HepG2 (cell line): ENCODE data around the gene CEP128. TPM values are rescaled to one million over a fixed set of nuclear protein-coding genes. Genes with fewer than 3 reads are reported as not detected.

Source experiments
- ATAC-seq: fragments of 200-7000 bp; cut with Tn5 transposase; 3 replicates; pipeline ENCODE4 v1.9.1; 2020; ENCODE audit warnings: mild to moderate bottlenecking, moderate library complexity
- BruUV-seq: library from RNA; stranded (reverse); fragments of 400-500 nt; replicated peaks from 2 replicates; lab custom pipeline; 2021; lab: Mats Ljungman, UMichigan
- CTCF ChIA-PET: fragments of 300-600 bp; formaldehyde crosslinking; extraction: SDS; loops from one replicate; lab custom pipeline; 2021; ENCODE audit warnings: low total read pairs, inconsistent platforms, low intra/inter-chr PET ratio; lab: Yijun Ruan, JAX
- POLR2A ChIA-PET: fragments of 350-600 bp; sonication (Branson Sonifier 250); formaldehyde crosslinking; loops from one replicate; lab custom pipeline; 2020; ENCODE audit warnings: antibody characterized with exemption, inconsistent platforms; lab: Yijun Ruan, JAX
- DNase-seq: peaks from one replicate; pipeline ENCODE4 v3.0.0-alpha.2; 2015; ENCODE audit warnings: low spot score
- FAIRE-seq: peaks from 3 replicates; lab custom pipeline; 2011; peaks lifted over from hg19 to GRCh38; lab: Jason Lieb, UNC
- H2AFZ ChIP-seq: one replicate; pipeline ENCODE4 v1.6.1; 2011; ENCODE audit warnings: low read length, inconsistent platforms
- H3K27ac ChIP-seq: fragments of 300-600 bp; 3 replicates; pipeline ENCODE4 v1.8.0; 2011; ENCODE audit warnings: mixed run types, mild to moderate bottlenecking, mixed read lengths, low read length, inconsistent platforms; ENCODE audit not compliant: insufficient read depth; ENCODE audit errors: extremely low read length
- H3K27me3 ChIP-seq, 2 experiments: fragments of 200-600 bp in 1 of 2; 2 replicates in 1 of 2; 3 replicates in 1 of 2; pipeline versions ENCODE4 v1.6.0 to v1.8.0; 2011; ENCODE audit warnings: low read length in 2 of 2, mild to moderate bottlenecking in 2 of 2, moderate library complexity in 2 of 2, inconsistent platforms in 1 of 2; ENCODE audit not compliant: insufficient read depth in 2 of 2, control insufficient read depth in 1 of 2
- H3K36me3 ChIP-seq, 2 experiments: fragments of 200-600 bp in 1 of 2; replicated peaks in 1 of 2; 2 replicates in 1 of 2; 3 replicates in 1 of 2; pipeline versions ENCODE4 v1.5.1 to v1.8.0; 2011; ENCODE audit warnings: low read length in 2 of 2, inconsistent platforms in 1 of 2; ENCODE audit not compliant: insufficient read depth in 2 of 2, control insufficient read depth in 1 of 2
- H3K4me1 ChIP-seq: 2 replicates; pipeline ENCODE4 v1.5.1; 2012; ENCODE audit warnings: low read length, inconsistent platforms; ENCODE audit not compliant: insufficient read depth
- H3K4me2 ChIP-seq: 2 replicates; pipeline ENCODE4 v1.6.0; 2011; ENCODE audit warnings: low read depth, low read length, inconsistent platforms
- H3K4me3 ChIP-seq, 3 experiments: fragments of 200-600 bp in 1 of 3; sonication (generic), shearing (Covaris generic) in 1 of 3; replicated peaks in 1 of 3; 2 replicates each; pipeline ENCODE4 v1.5.1; 2011 to 2016; ENCODE audit warnings: low read length in 3 of 3, inconsistent platforms in 2 of 3, low read depth in 2 of 3, mild to moderate bottlenecking in 2 of 3, control low read depth in 1 of 3, mixed read lengths in 1 of 3; ENCODE audit not compliant: insufficient read depth in 1 of 3
- H3K79me2 ChIP-seq: one replicate; pipeline ENCODE4 v1.6.1; 2011; ENCODE audit warnings: low read length, inconsistent platforms; ENCODE audit not compliant: insufficient read depth
- H3K9ac ChIP-seq: 2 replicates; pipeline ENCODE4 v1.6.0; 2011; ENCODE audit warnings: mild to moderate bottlenecking, low read depth, low read length, inconsistent platforms; ENCODE audit not compliant: insufficient read depth
- H3K9me3 ChIP-seq: 2 replicates; pipeline ENCODE4 v1.5.1; 2012; ENCODE audit warnings: mild to moderate bottlenecking, low read length
- H4K20me1 ChIP-seq: 2 replicates; pipeline ENCODE4 v1.6.0; 2011; ENCODE audit warnings: inconsistent platforms, mild to moderate bottlenecking, low read length, moderate library complexity; ENCODE audit not compliant: insufficient read depth
- AHR ChIP-seq: IDR thresholded peaks from 2 replicates; pipeline ENCODE4 v1.6.1; 2018; ENCODE audit warnings: missing genetic modification reagents, missing compliant biosample characterization
- ATF7-NPFF ChIP-seq: sonication (generic); formaldehyde crosslinking; IDR thresholded peaks from 2 replicates; pipeline ENCODE4 v1.8.1; 2023; ENCODE audit warnings: mild to moderate bottlenecking, low read depth, missing genetic modification reagents, moderate library complexity
- BHLHE40 ChIP-seq: IDR thresholded peaks from 2 replicates; pipeline ENCODE4 v1.6.1; 2011; ENCODE audit warnings: low read length, improper control_type of control experiment
- FLYWCH1 ChIP-seq: sonication (generic); formaldehyde crosslinking; IDR thresholded peaks from 2 replicates; pipeline ENCODE4 v1.8.1; 2023; ENCODE audit warnings: mild to moderate bottlenecking, missing genetic modification reagents
- MLLT10 ChIP-seq: sonication (generic); formaldehyde crosslinking; IDR thresholded peaks from 2 replicates; pipeline ENCODE4 v1.4.0; 2020; ENCODE audit warnings: missing genetic modification reagents
- MTF2 ChIP-seq: sonication (generic); formaldehyde crosslinking; IDR thresholded peaks from 2 replicates; pipeline ENCODE4 v1.5.0; 2020; ENCODE audit warnings: missing genetic modification reagents, borderline replicate concordance
- ZFX ChIP-seq: sonication (generic); formaldehyde crosslinking; IDR thresholded peaks from 2 replicates; pipeline ENCODE4 v1.4.0; 2020; ENCODE audit warnings: mild to moderate bottlenecking, low read depth, missing genetic modification reagents, moderate library complexity
- ZNF263 ChIP-seq: sonication (generic); formaldehyde crosslinking; IDR thresholded peaks from 2 replicates; pipeline ENCODE4 v1.4.0; 2020; ENCODE audit warnings: missing genetic modification reagents
- ZNF644 ChIP-seq: IDR thresholded peaks from 2 replicates; pipeline ENCODE4 v1.6.1; 2016; ENCODE audit warnings: low read depth
- WGBS: methylation state at CpG from one replicate; pipeline ENCODE4 v1.1.6; 2017; ENCODE audit warnings: low lambda C conversion rate; 5-methylcytosine and 5-hydroxymethylcytosine counted together
- in situ Hi-C: cut with HindIII; loops from 2 replicates; pipeline ENCODE4 v1.10.0; 2017; ENCODE audit warnings: low pct_unique_long_range_greater_than_20kb; ENCODE audit not compliant: extremely low pct_ligation_motif_present
- intact Hi-C: fragments of 100-400 bp; cut with micrococcal nuclease; formaldehyde crosslinking; loops from one replicate; pipeline ENCODE4 v1.10.0; 2022; ENCODE audit not compliant: unreplicated experiment
- polyA plus RNA-seq, 8 experiments: library from polyadenylated mRNA; depleted of rRNA in 3 of 8; stranded (reverse) in 7 of 8; unstranded in 1 of 8; fragments of >200 nt; fragmentation: Illumina TruSeq in 4 of 8; extraction: Trizol in 4 of 8; gene quantifications; 2 replicates each; pipeline versions ENCODE4 v1.2.1 to v1.2.3, GENCODE V29; 2011 to 2016; ENCODE audit warnings: low read depth in 4 of 8, missing spikeins in 1 of 8, mixed read lengths in 1 of 8; ENCODE audit not compliant: insufficient read depth in 1 of 8
- total RNA-seq, 5 experiments: library from RNA; depleted of rRNA; stranded (reverse); fragments of >200 nt; fragmentation: Illumina TruSeq; extraction: Trizol; gene quantifications; 2 replicates each; pipeline ENCODE4 v1.2.3, GENCODE V29; 2016; ENCODE audit warnings: low read depth in 1 of 5
- TF ChIP-seq, protein P1 (sequence below): IDR thresholded peaks from 2 replicates; pipeline ENCODE4 v1.6.1; 2016; ENCODE audit warnings: missing compliant biosample characterization, missing genetic modification reagents, borderline replicate concordance
- TF ChIP-seq, protein P2 (sequence below): conservative IDR thresholded peaks from 2 replicates; pipeline ENCODE4 v1.6.1; 2018; ENCODE audit warnings: missing genetic modification reagents
- TF ChIP-seq, protein P3 (sequence below): sonication (generic); formaldehyde crosslinking; IDR thresholded peaks from 2 replicates; pipeline ENCODE4 v1.4.0; 2020; ENCODE audit warnings: mild to moderate bottlenecking, missing genetic modification reagents
- TF ChIP-seq, protein P4 (sequence below): sonication (generic); formaldehyde crosslinking; IDR thresholded peaks from 2 replicates; pipeline ENCODE4 v1.4.0; 2020; ENCODE audit warnings: missing genetic modification reagents
- TF ChIP-seq, protein P5 (sequence below): sonication (generic); formaldehyde crosslinking; IDR thresholded peaks from 2 replicates; pipeline ENCODE4 v1.5.0; 2020; ENCODE audit warnings: missing genetic modification reagents, mild to moderate bottlenecking, borderline replicate concordance

Gene CEP128
- total and polyA plus RNA-seq, 2 of the 13 experiments (the other 11 are each of a cell fraction or from before 2014, with no cell fraction given): 1.3 to 7.5 TPM

DNA sequence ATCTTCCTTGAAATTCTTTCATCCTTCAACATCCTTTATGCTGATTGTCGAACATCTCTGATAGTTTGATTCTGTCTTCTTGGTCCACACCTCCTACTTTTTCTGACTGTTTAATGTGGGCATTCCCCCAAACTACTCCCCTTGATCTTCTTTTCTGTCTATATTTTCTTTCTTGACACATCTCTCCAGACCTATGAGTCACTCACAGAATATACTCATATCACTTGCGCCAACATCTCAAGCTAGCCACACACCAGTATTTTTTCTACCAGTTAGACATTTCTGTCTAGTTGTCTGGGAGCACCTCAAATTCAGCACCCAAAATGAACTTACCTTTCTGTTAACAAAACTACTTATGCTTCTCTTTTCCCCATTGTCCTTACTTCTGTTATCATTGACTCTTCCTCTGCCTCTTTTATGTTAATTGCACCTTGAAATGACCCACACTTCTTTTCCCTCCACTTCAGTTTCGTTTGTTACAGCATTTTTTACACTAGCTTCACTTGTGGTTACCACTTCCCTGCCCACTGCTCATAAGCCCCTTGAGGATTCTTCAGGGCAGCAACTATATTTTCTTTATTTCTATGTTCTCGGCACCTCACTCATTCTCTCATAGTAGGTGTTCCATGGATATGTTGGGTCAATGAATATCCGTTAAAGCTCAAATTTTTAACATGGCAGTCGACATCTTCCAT is 47.3 kb upstream of the CEP128 start:
- ChIA-PET POLR2A (no interaction called here), CTCF (no interaction called here)
- TF ChIP-seq, protein P1, sequence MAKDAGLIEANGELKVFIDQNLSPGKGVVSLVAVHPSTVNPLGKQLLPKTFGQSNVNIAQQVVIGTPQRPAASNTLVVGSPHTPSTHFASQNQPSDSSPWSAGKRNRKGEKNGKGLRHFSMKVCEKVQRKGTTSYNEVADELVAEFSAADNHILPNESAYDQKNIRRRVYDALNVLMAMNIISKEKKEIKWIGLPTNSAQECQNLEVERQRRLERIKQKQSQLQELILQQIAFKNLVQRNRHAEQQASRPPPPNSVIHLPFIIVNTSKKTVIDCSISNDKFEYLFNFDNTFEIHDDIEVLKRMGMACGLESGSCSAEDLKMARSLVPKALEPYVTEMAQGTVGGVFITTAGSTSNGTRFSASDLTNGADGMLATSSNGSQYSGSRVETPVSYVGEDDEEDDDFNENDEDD: no peak
- TF ChIP-seq FLYWCH1 (CRISPR knock-in tag): no peak
- TF ChIP-seq AHR (CRISPR knock-in tag): no peak
- TF ChIP-seq MTF2 (CRISPR knock-in tag): no peak
- TF ChIP-seq ZFX: no peak
- TF ChIP-seq, protein P2, sequence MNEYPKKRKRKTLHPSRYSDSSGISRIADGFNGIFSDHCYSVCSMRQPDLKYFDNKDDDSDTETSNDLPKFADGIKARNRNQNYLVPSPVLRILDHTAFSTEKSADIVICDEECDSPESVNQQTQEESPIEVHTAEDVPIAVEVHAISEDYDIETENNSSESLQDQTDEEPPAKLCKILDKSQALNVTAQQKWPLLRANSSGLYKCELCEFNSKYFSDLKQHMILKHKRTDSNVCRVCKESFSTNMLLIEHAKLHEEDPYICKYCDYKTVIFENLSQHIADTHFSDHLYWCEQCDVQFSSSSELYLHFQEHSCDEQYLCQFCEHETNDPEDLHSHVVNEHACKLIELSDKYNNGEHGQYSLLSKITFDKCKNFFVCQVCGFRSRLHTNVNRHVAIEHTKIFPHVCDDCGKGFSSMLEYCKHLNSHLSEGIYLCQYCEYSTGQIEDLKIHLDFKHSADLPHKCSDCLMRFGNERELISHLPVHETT (CRISPR knock-in tag): no peak
- TF ChIP-seq BHLHE40: no peak
- TF ChIP-seq, protein P3, sequence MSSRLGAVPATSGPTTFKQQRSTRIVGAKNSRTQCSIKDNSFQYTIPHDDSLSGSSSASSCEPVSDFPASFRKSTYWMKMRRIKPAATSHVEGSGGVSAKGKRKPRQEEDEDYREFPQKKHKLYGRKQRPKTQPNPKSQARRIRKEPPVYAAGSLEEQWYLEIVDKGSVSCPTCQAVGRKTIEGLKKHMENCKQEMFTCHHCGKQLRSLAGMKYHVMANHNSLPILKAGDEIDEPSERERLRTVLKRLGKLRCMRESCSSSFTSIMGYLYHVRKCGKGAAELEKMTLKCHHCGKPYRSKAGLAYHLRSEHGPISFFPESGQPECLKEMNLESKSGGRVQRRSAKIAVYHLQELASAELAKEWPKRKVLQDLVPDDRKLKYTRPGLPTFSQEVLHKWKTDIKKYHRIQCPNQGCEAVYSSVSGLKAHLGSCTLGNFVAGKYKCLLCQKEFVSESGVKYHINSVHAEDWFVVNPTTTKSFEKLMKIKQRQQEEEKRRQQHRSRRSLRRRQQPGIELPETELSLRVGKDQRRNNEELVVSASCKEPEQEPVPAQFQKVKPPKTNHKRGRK (CRISPR knock-in tag): no peak
- no peak for TF ChIP-seq ZNF263 (CRISPR knock-in tag)
- TF ChIP-seq MLLT10 (CRISPR knock-in tag): no peak
- no peak for TF ChIP-seq ZNF644
- TF ChIP-seq, protein P4, sequence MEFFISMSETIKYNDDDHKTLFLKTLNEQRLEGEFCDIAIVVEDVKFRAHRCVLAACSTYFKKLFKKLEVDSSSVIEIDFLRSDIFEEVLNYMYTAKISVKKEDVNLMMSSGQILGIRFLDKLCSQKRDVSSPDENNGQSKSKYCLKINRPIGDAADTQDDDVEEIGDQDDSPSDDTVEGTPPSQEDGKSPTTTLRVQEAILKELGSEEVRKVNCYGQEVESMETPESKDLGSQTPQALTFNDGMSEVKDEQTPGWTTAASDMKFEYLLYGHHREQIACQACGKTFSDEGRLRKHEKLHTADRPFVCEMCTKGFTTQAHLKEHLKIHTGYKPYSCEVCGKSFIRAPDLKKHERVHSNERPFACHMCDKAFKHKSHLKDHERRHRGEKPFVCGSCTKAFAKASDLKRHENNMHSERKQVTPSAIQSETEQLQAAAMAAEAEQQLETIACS (CRISPR knock-in tag): no peak
- TF ChIP-seq, protein P5, sequence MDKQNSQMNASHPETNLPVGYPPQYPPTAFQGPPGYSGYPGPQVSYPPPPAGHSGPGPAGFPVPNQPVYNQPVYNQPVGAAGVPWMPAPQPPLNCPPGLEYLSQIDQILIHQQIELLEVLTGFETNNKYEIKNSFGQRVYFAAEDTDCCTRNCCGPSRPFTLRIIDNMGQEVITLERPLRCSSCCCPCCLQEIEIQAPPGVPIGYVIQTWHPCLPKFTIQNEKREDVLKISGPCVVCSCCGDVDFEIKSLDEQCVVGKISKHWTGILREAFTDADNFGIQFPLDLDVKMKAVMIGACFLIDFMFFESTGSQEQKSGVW (CRISPR knock-in tag): no peak
- TF ChIP-seq ATF7-NPFF (CRISPR knock-in tag): no peak

More for the DNA sequence above, 47.3 kb upstream of the CEP128 start:
- H3K9me3 ChIP-seq: no peaks in the 10 kb centered on the region
- DNase-seq: no peak
- H4K20me1 ChIP-seq: no peaks in the 10 kb centered on the region
- H2AFZ ChIP-seq: no peak overlapping the region
- H3K9ac ChIP-seq: no peak overlapping the region
- 3% methylated on average over 6 of the region's 6 CpGs for WGBS
- in situ Hi-C loops: no loop called here
- peaks cover 0 to 7% of the 10 kb centered on the region in 2 experiments; a peak in 1 of 5 replicates for H3K27me3 ChIP-seq
- intact Hi-C loops: no loop called here
- H3K4me1 ChIP-seq: no peaks in the 10 kb centered on the region
- H3K4me2 ChIP-seq: no peak overlapping the region
- H3K27ac ChIP-seq: no peak overlapping the region
- no peak for ATAC-seq
- FAIRE-seq: no peak
- no peaks in the 10 kb centered on the region for H3K36me3 ChIP-seq
- no TSS peak for BruUV-seq
- no peak overlapping the region for H3K4me3 ChIP-seq
- H3K79me2 ChIP-seq: no peaks in the 10 kb centered on the region
